HepG2 (cell line): Measurements from ENCODE around the gene LIM2. TPM values are rescaled to one million over a fixed set of nuclear protein-coding genes. Genes with fewer than 3 reads are reported as not detected.
A peak's percentile ranks its signal among the peaks of the same experiment; 100 is the strongest.

Experiments
- ARNT2 ChIP-seq: sonication (generic); formaldehyde crosslinking; IDR thresholded peaks from 2 replicates; pipeline ENCODE4 v1.8.0; 2022; ENCODE audit warnings: mild to moderate bottlenecking, low read depth, missing genetic modification reagents, moderate library complexity
- GTF2F1 ChIP-seq: fragments of 150-350 bp; IDR thresholded peaks from 2 replicates; pipeline ENCODE4 v1.6.1; 2014; ENCODE audit warnings: low read length
- HDAC1 ChIP-seq: sonication (generic); formaldehyde crosslinking; IDR thresholded peaks from 2 replicates; pipeline ENCODE4 v1.5.1; 2020; ENCODE audit warnings: mild to moderate bottlenecking, missing genetic modification reagents
- HDAC6 ChIP-seq: fragments of 200-600 bp; sonication (generic); IDR thresholded peaks from 2 replicates; pipeline ENCODE4 v1.7.0; 2017; ENCODE audit warnings: mild to moderate bottlenecking, antibody characterized with exemption, low read length, low read depth
- KDM5B ChIP-seq: sonication (generic); formaldehyde crosslinking; IDR thresholded peaks from 2 replicates; pipeline ENCODE4 v1.4.0; 2020; ENCODE audit warnings: missing genetic modification reagents, mild to moderate bottlenecking, borderline replicate concordance
- MEIS1 ChIP-seq: sonication (generic); formaldehyde crosslinking; IDR thresholded peaks from 2 replicates; pipeline ENCODE4 v1.9.0; 2021; ENCODE audit warnings: mild to moderate bottlenecking, missing genetic modification reagents, moderate library complexity, borderline replicate concordance
- PRMT3 ChIP-seq: sonication (generic); formaldehyde crosslinking; IDR thresholded peaks from 2 replicates; pipeline ENCODE4 v1.8.1; 2022; ENCODE audit warnings: low read depth, mild to moderate bottlenecking, moderate library complexity, missing genetic modification reagents, borderline replicate concordance
- SAP130 ChIP-seq: IDR thresholded peaks from 2 replicates; pipeline ENCODE4 v1.6.1; 2016; ENCODE audit warnings: low read depth
- TAF15 ChIP-seq: fragments of 200-400 bp; formaldehyde crosslinking; IDR thresholded peaks from one replicate; pipeline ENCODE4 v1.6.1; 2018; ENCODE audit warnings: mild to moderate bottlenecking, low read depth, low read length; ENCODE audit not compliant: poor library complexity, severe bottlenecking
- ZBTB42 ChIP-seq: sonication (generic); formaldehyde crosslinking; IDR thresholded peaks from 2 replicates; pipeline ENCODE4 v1.5.0; 2020; ENCODE audit warnings: mild to moderate bottlenecking, missing genetic modification reagents
- ZNF546 ChIP-seq: sonication (generic); formaldehyde crosslinking; conservative IDR thresholded peaks from 2 replicates; pipeline ENCODE4 v1.8.1; 2023; ENCODE audit warnings: mild to moderate bottlenecking, missing genetic modification reagents
- ZSCAN9 ChIP-seq: IDR thresholded peaks from 2 replicates; pipeline ENCODE4 v1.6.1; 2016; ENCODE audit warnings: borderline replicate concordance
- polyA plus RNA-seq, 8 experiments: library from polyadenylated mRNA; depleted of rRNA in 3 of 8; stranded (reverse) in 7 of 8; unstranded in 1 of 8; fragments of >200 nt; fragmentation: Illumina TruSeq in 4 of 8; extraction: Trizol in 4 of 8; gene quantifications; 2 replicates each; pipeline versions ENCODE4 v1.2.1 to v1.2.3, GENCODE V29; 2011 to 2016; ENCODE audit warnings: low read depth in 4 of 8, missing spikeins in 1 of 8, mixed read lengths in 1 of 8; ENCODE audit not compliant: insufficient read depth in 1 of 8
- total RNA-seq, 5 experiments: library from RNA; depleted of rRNA; stranded (reverse); fragments of >200 nt; fragmentation: Illumina TruSeq; extraction: Trizol; gene quantifications; 2 replicates each; pipeline ENCODE4 v1.2.3, GENCODE V29; 2016; ENCODE audit warnings: low read depth in 1 of 5
- TF ChIP-seq, protein P1 (sequence below): sonication (generic); formaldehyde crosslinking; IDR thresholded peaks from 2 replicates; pipeline ENCODE4 v1.4.0; 2020; ENCODE audit warnings: mild to moderate bottlenecking, missing genetic modification reagents
- TF ChIP-seq, protein P2 (sequence below): sonication (generic); formaldehyde crosslinking; IDR thresholded peaks from 2 replicates; pipeline ENCODE4 v1.8.0; 2022; ENCODE audit warnings: missing genetic modification reagents, mild to moderate bottlenecking, borderline replicate concordance
- TF ChIP-seq, protein P3 (sequence below), 2 experiments: sonication (generic) in 1 of 2; formaldehyde crosslinking in 1 of 2; IDR thresholded peaks; 2 replicates each; pipeline versions ENCODE4 v1.4.0 to v1.6.1; 2018 to 2020; ENCODE audit warnings: missing genetic modification reagents in 2 of 2, borderline replicate concordance in 1 of 2, low read depth in 1 of 2, mild to moderate bottlenecking in 1 of 2, missing biosample characterization in 1 of 2
- TF ChIP-seq, protein P4 (sequence below): sonication (generic); formaldehyde crosslinking; IDR thresholded peaks from 2 replicates; pipeline ENCODE4 v1.5.0; 2020; ENCODE audit warnings: mild to moderate bottlenecking, missing genetic modification reagents
- TF ChIP-seq, protein P5 (sequence below): IDR thresholded peaks from 2 replicates; pipeline ENCODE4 v1.6.1; 2016; ENCODE audit warnings: low read depth, missing genetic modification reagents, missing compliant biosample characterization

Gene LIM2
- total and polyA plus RNA-seq, 2 of the 13 experiments (the other 11 are each of a cell fraction or from before 2014, with no cell fraction given), result 1.3 TPM; not detected in 1

DNA sequence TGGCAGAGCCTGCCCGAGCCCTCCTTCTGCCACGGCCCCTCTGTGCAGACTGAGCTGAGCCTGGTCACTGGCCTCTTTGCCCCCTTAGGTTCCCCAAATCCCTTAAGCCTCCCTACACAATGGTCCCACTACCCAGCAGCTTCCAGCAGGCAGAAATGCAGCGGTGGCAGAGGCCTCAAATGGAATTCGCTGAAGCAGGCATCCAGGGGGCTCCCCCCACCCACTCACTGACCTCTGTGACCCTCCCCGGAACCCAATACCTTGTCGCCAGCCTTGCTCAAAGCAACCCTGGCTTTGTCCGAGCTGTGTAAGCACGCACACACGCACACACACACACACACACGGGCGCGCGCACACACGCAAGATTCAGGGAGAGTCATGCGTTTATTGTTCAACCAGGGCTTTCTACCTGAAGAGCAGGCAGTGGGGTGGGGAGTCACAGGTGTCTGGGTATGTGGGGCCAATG is at the start of gene LIM2 (continued):
- TF ChIP-seq HDAC1 (peak; percentile 66), SAP130 (CRISPR knock-in tag) (peak; percentile 70), HDAC6 (no peak), MEIS1 (CRISPR knock-in tag) (no peak), ZBTB42 (CRISPR knock-in tag) (no peak), ZNF546 (CRISPR knock-in tag) (no peak), KDM5B (CRISPR knock-in tag) (no peak), PRMT3 (CRISPR knock-in tag) (no peak), GTF2F1 (no peak), ARNT2 (CRISPR knock-in tag) (no peak), ZSCAN9 (no peak), TAF15 (no peak)
- TF ChIP-seq, protein P1, sequence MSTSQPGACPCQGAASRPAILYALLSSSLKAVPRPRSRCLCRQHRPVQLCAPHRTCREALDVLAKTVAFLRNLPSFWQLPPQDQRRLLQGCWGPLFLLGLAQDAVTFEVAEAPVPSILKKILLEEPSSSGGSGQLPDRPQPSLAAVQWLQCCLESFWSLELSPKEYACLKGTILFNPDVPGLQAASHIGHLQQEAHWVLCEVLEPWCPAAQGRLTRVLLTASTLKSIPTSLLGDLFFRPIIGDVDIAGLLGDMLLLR (CRISPR knock-in tag), result no peak
- TF ChIP-seq, protein P2, sequence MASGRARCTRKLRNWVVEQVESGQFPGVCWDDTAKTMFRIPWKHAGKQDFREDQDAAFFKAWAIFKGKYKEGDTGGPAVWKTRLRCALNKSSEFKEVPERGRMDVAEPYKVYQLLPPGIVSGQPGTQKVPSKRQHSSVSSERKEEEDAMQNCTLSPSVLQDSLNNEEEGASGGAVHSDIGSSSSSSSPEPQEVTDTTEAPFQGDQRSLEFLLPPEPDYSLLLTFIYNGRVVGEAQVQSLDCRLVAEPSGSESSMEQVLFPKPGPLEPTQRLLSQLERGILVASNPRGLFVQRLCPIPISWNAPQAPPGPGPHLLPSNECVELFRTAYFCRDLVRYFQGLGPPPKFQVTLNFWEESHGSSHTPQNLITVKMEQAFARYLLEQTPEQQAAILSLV (CRISPR knock-in tag), result peak; percentile 62; the same call in 1 of the 2 replicates
- TF ChIP-seq, protein P3, sequence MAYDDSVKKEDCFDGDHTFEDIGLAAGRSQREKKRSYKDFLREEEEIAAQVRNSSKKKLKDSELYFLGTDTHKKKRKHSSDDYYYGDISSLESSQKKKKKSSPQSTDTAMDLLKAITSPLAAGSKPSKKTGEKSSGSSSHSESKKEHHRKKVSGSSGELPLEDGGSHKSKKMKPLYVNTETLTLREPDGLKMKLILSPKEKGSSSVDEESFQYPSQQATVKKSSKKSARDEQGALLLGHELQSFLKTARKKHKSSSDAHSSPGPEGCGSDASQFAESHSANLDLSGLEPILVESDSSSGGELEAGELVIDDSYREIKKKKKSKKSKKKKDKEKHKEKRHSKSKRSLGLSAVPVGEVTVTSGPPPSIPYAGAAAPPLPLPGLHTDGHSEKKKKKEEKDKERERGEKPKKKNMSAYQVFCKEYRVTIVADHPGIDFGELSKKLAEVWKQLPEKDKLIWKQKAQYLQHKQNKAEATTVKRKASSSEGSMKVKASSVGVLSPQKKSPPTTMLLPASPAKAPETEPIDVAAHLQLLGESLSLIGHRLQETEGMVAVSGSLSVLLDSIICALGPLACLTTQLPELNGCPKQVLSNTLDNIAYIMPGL (CRISPR knock-in tag; IDR thresholded peaks at IDR 0.05; ENCODE audit: borderline replicate concordance in 1 of 2, low read depth in 1 of 2), result peak in 1 of 2 experiments; percentile 29; a peak in 1 of 4 replicates
- TF ChIP-seq, protein P4, sequence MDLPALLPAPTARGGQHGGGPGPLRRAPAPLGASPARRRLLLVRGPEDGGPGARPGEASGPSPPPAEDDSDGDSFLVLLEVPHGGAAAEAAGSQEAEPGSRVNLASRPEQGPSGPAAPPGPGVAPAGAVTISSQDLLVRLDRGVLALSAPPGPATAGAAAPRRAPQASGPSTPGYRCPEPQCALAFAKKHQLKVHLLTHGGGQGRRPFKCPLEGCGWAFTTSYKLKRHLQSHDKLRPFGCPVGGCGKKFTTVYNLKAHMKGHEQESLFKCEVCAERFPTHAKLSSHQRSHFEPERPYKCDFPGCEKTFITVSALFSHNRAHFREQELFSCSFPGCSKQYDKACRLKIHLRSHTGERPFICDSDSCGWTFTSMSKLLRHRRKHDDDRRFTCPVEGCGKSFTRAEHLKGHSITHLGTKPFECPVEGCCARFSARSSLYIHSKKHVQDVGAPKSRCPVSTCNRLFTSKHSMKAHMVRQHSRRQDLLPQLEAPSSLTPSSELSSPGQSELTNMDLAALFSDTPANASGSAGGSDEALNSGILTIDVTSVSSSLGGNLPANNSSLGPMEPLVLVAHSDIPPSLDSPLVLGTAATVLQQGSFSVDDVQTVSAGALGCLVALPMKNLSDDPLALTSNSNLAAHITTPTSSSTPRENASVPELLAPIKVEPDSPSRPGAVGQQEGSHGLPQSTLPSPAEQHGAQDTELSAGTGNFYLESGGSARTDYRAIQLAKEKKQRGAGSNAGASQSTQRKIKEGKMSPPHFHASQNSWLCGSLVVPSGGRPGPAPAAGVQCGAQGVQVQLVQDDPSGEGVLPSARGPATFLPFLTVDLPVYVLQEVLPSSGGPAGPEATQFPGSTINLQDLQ, result no peak
- TF ChIP-seq, protein P5, sequence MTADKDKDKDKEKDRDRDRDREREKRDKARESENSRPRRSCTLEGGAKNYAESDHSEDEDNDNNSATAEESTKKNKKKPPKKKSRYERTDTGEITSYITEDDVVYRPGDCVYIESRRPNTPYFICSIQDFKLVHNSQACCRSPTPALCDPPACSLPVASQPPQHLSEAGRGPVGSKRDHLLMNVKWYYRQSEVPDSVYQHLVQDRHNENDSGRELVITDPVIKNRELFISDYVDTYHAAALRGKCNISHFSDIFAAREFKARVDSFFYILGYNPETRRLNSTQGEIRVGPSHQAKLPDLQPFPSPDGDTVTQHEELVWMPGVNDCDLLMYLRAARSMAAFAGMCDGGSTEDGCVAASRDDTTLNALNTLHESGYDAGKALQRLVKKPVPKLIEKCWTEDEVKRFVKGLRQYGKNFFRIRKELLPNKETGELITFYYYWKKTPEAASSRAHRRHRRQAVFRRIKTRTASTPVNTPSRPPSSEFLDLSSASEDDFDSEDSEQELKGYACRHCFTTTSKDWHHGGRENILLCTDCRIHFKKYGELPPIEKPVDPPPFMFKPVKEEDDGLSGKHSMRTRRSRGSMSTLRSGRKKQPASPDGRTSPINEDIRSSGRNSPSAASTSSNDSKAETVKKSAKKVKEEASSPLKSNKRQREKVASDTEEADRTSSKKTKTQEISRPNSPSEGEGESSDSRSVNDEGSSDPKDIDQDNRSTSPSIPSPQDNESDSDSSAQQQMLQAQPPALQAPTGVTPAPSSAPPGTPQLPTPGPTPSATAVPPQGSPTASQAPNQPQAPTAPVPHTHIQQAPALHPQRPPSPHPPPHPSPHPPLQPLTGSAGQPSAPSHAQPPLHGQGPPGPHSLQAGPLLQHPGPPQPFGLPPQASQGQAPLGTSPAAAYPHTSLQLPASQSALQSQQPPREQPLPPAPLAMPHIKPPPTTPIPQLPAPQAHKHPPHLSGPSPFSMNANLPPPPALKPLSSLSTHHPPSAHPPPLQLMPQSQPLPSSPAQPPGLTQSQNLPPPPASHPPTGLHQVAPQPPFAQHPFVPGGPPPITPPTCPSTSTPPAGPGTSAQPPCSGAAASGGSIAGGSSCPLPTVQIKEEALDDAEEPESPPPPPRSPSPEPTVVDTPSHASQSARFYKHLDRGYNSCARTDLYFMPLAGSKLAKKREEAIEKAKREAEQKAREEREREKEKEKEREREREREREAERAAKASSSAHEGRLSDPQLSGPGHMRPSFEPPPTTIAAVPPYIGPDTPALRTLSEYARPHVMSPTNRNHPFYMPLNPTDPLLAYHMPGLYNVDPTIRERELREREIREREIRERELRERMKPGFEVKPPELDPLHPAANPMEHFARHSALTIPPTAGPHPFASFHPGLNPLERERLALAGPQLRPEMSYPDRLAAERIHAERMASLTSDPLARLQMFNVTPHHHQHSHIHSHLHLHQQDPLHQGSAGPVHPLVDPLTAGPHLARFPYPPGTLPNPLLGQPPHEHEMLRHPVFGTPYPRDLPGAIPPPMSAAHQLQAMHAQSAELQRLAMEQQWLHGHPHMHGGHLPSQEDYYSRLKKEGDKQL, result no peak
